ENCODE results near the gene CDKN2B.
A peak's percentile ranks its signal among the peaks of the same experiment; 100 is the strongest.

Gene CDKN2B

GRCh38 chr9:22035591-22036011 lies 26.5 kb upstream of the CDKN2B start:
- Histone ChIP-seq H3K27me3 (replicated peaks in 2 of 5; ENCODE audit: control insufficient read depth in 4 of 5, insufficient read depth in 5 of 5, low read length in 4 of 5) (peaks cover 14 to 74% (median 42%) of the 10 kb centered on the region in 5 experiments), H3K4me1 (ENCODE audit: control extremely low read depth in 1 of 4, control insufficient read depth in 4 of 4, insufficient read depth in 4 of 4, low read length in 3 of 4) (no peaks in the 10 kb centered on the region), H3K36me3 (ENCODE audit: control insufficient read depth in 4 of 4, insufficient read depth in 4 of 4, low read length in 3 of 4) (no peaks in the 10 kb centered on the region), H3K4me3 (ENCODE audit: control insufficient read depth in 1 of 7, extremely low read depth in 1 of 7, insufficient read depth in 4 of 7, low read depth in 2 of 7, low read length in 6 of 7) (no peak overlapping the region), H3K27ac (ENCODE audit: insufficient read depth in 1 of 2, low read depth in 1 of 2, low read length in 2 of 2, poor library complexity in 1 of 2, severe bottlenecking in 2 of 2) (no peak overlapping the region), H3K9me3 (ENCODE audit: control extremely low read depth in 1 of 5, control insufficient read depth in 4 of 5, insufficient read depth in 2 of 5, low read depth in 1 of 5, low read length in 4 of 5) (peaks cover 0 to under 1% (median 0%) of the 10 kb centered on the region in 5 experiments)
- POLR2A ChIA-PET: no interaction called here
- no peak for DNase-seq
- WGBS (ENCODE audit: insufficient coverage): no CpG with 5 or more reads among the region's 2 CpGs
- CTCF ChIA-PET: interaction anchor here (3.3 kb wide), 1 partner anchor 223 kb away, joined by 34 read pairs; no protein-coding TSS in a partner anchor

DNA sequence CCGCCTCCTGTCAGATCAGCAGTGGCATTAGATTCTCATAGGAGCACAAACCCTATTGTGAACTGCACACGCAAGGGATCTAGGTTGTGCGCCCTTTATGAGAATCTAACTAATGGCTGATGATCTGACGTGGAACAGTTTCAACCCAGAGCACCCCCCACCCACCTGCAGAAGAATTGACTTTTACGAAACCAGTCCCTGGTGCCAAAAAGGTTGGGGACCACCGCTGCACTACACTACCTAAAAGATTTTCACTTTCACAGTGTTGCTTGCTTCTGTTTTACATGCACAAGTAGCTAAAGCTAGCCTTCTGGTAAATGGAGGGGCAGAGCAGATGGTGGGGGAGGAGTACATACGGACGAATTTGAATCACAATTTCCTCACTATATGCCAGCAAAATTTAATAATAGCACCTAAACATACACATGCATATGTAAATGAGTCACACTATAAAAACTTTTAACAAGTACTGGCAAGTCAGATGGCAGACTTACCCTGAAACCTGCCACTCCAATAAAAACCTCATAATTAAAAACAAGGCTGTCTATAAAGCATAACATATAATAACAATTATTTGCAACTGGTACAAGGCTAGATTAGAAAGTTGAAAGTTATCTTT lies 24.0 kb upstream of the CDKN2B start:
- no peak for DNase-seq
- peaks cover 14 to 75% (median 32%) of the 10 kb centered on the region in 5 experiments for H3K27me3 ChIP-seq (replicated peaks in 2 of 5; ENCODE audit: control insufficient read depth in 4 of 5, insufficient read depth in 5 of 5, low read length in 4 of 5)
- ChIA-PET CTCF (interaction anchor here (1.2 to 1.3 kb wide), 3 partner anchors 13 to 30 kb away, joined by 3 read pairs; no protein-coding TSS in a partner anchor), POLR2A (no interaction called here)
- 66% methylated on average over 5 of the region's 8 CpGs for WGBS (ENCODE audit: insufficient coverage)
- H3K4me1 ChIP-seq (ENCODE audit: control extremely low read depth in 1 of 4, control insufficient read depth in 4 of 4, insufficient read depth in 4 of 4, low read length in 3 of 4): peaks cover 0 to 2% (median 0%) of the 10 kb centered on the region in 4 experiments
- no peak overlapping the region for H3K4me3 ChIP-seq (ENCODE audit: control insufficient read depth in 1 of 7, extremely low read depth in 1 of 7, insufficient read depth in 4 of 7, low read depth in 2 of 7, low read length in 6 of 7)
- H3K27ac ChIP-seq (ENCODE audit: insufficient read depth in 1 of 2, low read depth in 1 of 2, low read length in 2 of 2, poor library complexity in 1 of 2, severe bottlenecking in 2 of 2): no peak overlapping the region
- peaks cover 0 to 3% (median 0%) of the 10 kb centered on the region in 5 experiments for H3K9me3 ChIP-seq (ENCODE audit: control extremely low read depth in 1 of 5, control insufficient read depth in 4 of 5, insufficient read depth in 2 of 5, low read depth in 1 of 5, low read length in 4 of 5)
- H3K36me3 ChIP-seq (ENCODE audit: control insufficient read depth in 4 of 4, insufficient read depth in 4 of 4, low read length in 3 of 4): no peaks in the 10 kb centered on the region

GRCh38 chr9:22031655-22032411 lies 22.7 kb upstream of the CDKN2B start:
- POLR2A ChIA-PET: no interaction called here

GRCh38 chr9:22030101-22030598 lies 21.0 kb upstream of the CDKN2B start:
- no CpG with 5 or more reads among the region's 1 CpG for WGBS (ENCODE audit: insufficient coverage)
- Histone ChIP-seq H3K4me3 (ENCODE audit: control insufficient read depth in 1 of 7, extremely low read depth in 1 of 7, insufficient read depth in 4 of 7, low read depth in 2 of 7, low read length in 6 of 7) (no peak overlapping the region), H3K4me1 (ENCODE audit: control extremely low read depth in 1 of 4, control insufficient read depth in 4 of 4, insufficient read depth in 4 of 4, low read length in 3 of 4) (peaks cover 0 to 2% (median 0%) of the 10 kb centered on the region in 4 experiments), H3K27ac (ENCODE audit: insufficient read depth in 1 of 2, low read depth in 1 of 2, low read length in 2 of 2, poor library complexity in 1 of 2, severe bottlenecking in 2 of 2) (no peak overlapping the region), H3K36me3 (ENCODE audit: control insufficient read depth in 4 of 4, insufficient read depth in 4 of 4, low read length in 3 of 4) (no peaks in the 10 kb centered on the region), H3K27me3 (replicated peaks in 2 of 5; ENCODE audit: control insufficient read depth in 4 of 5, insufficient read depth in 5 of 5, low read length in 4 of 5) (peaks cover 12 to 76% (median 24%) of the 10 kb centered on the region in 5 experiments), H3K9me3 (ENCODE audit: control extremely low read depth in 1 of 5, control insufficient read depth in 4 of 5, insufficient read depth in 2 of 5, low read depth in 1 of 5, low read length in 4 of 5) (peaks cover 0 to 3% (median 0%) of the 10 kb centered on the region in 5 experiments)
- DNase-seq: peak; percentile 22 to 78 (median 71)
- ChIA-PET CTCF (interaction anchor here (0.7 to 1.7 kb wide), 3 partner anchors 16 to 216 kb away, joined by 3 to 4 read pairs (median 4); no protein-coding TSS in a partner anchor), POLR2A (interaction anchor here (0.6 kb wide), 1 partner anchor 307 kb away, joined by 3 read pairs; no protein-coding TSS in a partner anchor)

More at GRCh38 chr9:22031655-22032411, 22.7 kb upstream of the CDKN2B start:
- 28% methylated on average over 2 of the region's 4 CpGs for WGBS (ENCODE audit: insufficient coverage)
- H3K36me3 ChIP-seq (ENCODE audit: control insufficient read depth in 4 of 4, insufficient read depth in 4 of 4, low read length in 3 of 4): no peaks in the 10 kb centered on the region
- H3K27me3 ChIP-seq (replicated peaks in 2 of 5; ENCODE audit: control insufficient read depth in 4 of 5, insufficient read depth in 5 of 5, low read length in 4 of 5): peaks cover 13 to 74% (median 27%) of the 10 kb centered on the region in 5 experiments
- CTCF ChIA-PET: interaction anchor here (1.2 to 1.5 kb wide), 3 partner anchors 14 to 16 kb away, joined by 3 to 4 read pairs (median 3); no protein-coding TSS in a partner anchor
- H3K27ac ChIP-seq (ENCODE audit: insufficient read depth in 1 of 2, low read depth in 1 of 2, low read length in 2 of 2, poor library complexity in 1 of 2, severe bottlenecking in 2 of 2): no peak overlapping the region
- H3K4me1 ChIP-seq (ENCODE audit: control extremely low read depth in 1 of 4, control insufficient read depth in 4 of 4, insufficient read depth in 4 of 4, low read length in 3 of 4): peaks cover 0 to 2% (median 0%) of the 10 kb centered on the region in 4 experiments
- H3K4me3 ChIP-seq (ENCODE audit: control insufficient read depth in 1 of 7, extremely low read depth in 1 of 7, insufficient read depth in 4 of 7, low read depth in 2 of 7, low read length in 6 of 7): no peak overlapping the region
- peaks cover 0 to 3% (median 0%) of the 10 kb centered on the region in 5 experiments for H3K9me3 ChIP-seq (ENCODE audit: control extremely low read depth in 1 of 5, control insufficient read depth in 4 of 5, insufficient read depth in 2 of 5, low read depth in 1 of 5, low read length in 4 of 5)
- DNase-seq: no peak

- POLR2A ChIA-PET: no interaction called here
- Histone ChIP-seq H3K27ac (ENCODE audit: insufficient read depth in 1 of 2, low read depth in 1 of 2, low read length in 2 of 2, poor library complexity in 1 of 2, severe bottlenecking in 2 of 2) (no peak overlapping the region), H3K9me3 (ENCODE audit: control extremely low read depth in 1 of 5, control insufficient read depth in 4 of 5, insufficient read depth in 2 of 5, low read depth in 1 of 5, low read length in 4 of 5) (peaks cover 0 to 3% (median 0%) of the 10 kb centered on the region in 5 experiments), H3K36me3 (ENCODE audit: control insufficient read depth in 4 of 4, insufficient read depth in 4 of 4, low read length in 3 of 4) (no peaks in the 10 kb centered on the region), H3K4me1 (ENCODE audit: control extremely low read depth in 1 of 4, control insufficient read depth in 4 of 4, insufficient read depth in 4 of 4, low read length in 3 of 4) (peaks cover 0 to 2% (median 0%) of the 10 kb centered on the region in 4 experiments), H3K4me3 (ENCODE audit: control insufficient read depth in 1 of 7, extremely low read depth in 1 of 7, insufficient read depth in 4 of 7, low read depth in 2 of 7, low read length in 6 of 7) (no peak overlapping the region), H3K27me3 (replicated peaks in 2 of 5; ENCODE audit: control insufficient read depth in 4 of 5, insufficient read depth in 5 of 5, low read length in 4 of 5) (peaks cover 11 to 77% (median 24%) of the 10 kb centered on the region in 5 experiments)
- CTCF ChIA-PET: interaction anchor here (0.7 to 1.7 kb wide), 5 partner anchors 9 to 1676 kb away, joined by 3 to 7 read pairs (median 3); partner anchors contain the start of gene CDKN2B
- WGBS (ENCODE audit: insufficient coverage): no CpG with 5 or more reads among the region's 4 CpGs
- DNase-seq: no peak
Measured at GRCh38 chr9:22029231-22029630, 20.1 kb upstream of the CDKN2B start.

DNA sequence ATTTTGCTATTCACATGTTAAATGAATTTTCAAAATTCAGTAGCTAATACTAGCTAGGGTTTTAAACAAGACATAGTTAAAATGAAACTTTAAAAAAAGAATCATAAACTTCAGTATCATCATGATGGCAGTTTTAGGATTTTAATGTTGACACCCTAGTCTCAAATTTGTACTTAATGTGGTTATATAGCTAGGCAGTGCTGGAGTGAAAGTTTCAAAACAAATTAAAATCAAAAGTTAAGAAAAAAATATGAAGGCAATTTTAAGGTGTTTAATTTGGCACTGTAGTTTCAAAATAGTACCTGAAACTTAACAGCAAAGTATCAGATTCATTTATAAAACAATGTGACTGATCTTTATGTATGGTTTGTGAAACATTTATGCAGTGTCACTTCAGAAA lies 19.3 kb upstream of the CDKN2B start:
- Histone ChIP-seq H3K36me3 (ENCODE audit: control insufficient read depth in 4 of 4, insufficient read depth in 4 of 4, low read length in 3 of 4) (no peaks in the 10 kb centered on the region), H3K9me3 (ENCODE audit: control extremely low read depth in 1 of 5, control insufficient read depth in 4 of 5, insufficient read depth in 2 of 5, low read depth in 1 of 5, low read length in 4 of 5) (peaks cover 0 to 3% (median 0%) of the 10 kb centered on the region in 5 experiments), H3K4me1 (ENCODE audit: control extremely low read depth in 1 of 4, control insufficient read depth in 4 of 4, insufficient read depth in 4 of 4, low read length in 3 of 4) (peaks cover 0 to 2% (median 0%) of the 10 kb centered on the region in 4 experiments), H3K27me3 (replicated peaks in 2 of 5; ENCODE audit: control insufficient read depth in 4 of 5, insufficient read depth in 5 of 5, low read length in 4 of 5) (peaks cover 11 to 75% (median 23%) of the 10 kb centered on the region in 5 experiments), H3K27ac (ENCODE audit: insufficient read depth in 1 of 2, low read depth in 1 of 2, low read length in 2 of 2, poor library complexity in 1 of 2, severe bottlenecking in 2 of 2) (no peak overlapping the region), H3K4me3 (ENCODE audit: control insufficient read depth in 1 of 7, extremely low read depth in 1 of 7, insufficient read depth in 4 of 7, low read depth in 2 of 7, low read length in 6 of 7) (no peak overlapping the region)
- ChIA-PET CTCF (interaction anchor here (0.8 to 1.3 kb wide), 3 partner anchors 10 to 19 kb away, joined by 3 to 7 read pairs (median 3); partner anchors contain the start of gene CDKN2B), POLR2A (no interaction called here)
- no peak for DNase-seq
